ENCODE results near the gene CLCNKA.

GRCh38 chr1:16042096-16042495, 20.3 kb downstream of the CLCNKA start:
- no peak for TF ChIP-seq POLR2AphosphoS5 (IDR thresholded peaks at IDR 0.05; ENCODE audit: low read depth, low read length)
- TF ChIP-seq SIN3A (IDR thresholded peaks at IDR 0.05; ENCODE audit: borderline replicate concordance, insufficient read depth, low read length) = no peak
- TF ChIP-seq REST (IDR thresholded peaks at IDR 0.05; ENCODE audit: insufficient read depth in 1 of 2, low read depth in 2 of 2, low read length in 2 of 2) = no peak
- no peak for TF ChIP-seq TAF1 (IDR thresholded peaks at IDR 0.05; ENCODE audit: borderline replicate concordance, insufficient read depth, low read length)
- TF ChIP-seq FOXP2 (optimal IDR thresholded peaks at IDR 0.05; ENCODE audit: borderline replicate concordance, extremely low read depth, extremely low read length, insufficient read depth) = no peak
